BE2C (cell line): Measurements from ENCODE around the gene SHE.

ENCODE experiments used
- DNase-seq: peaks from one replicate; pipeline ENCODE4 v3.0.0-alpha.2; 2020
- H3K27me3 ChIP-seq: fragments of 250-450 bp; sonication (Bioruptor Pico); 2 replicates; pipeline ENCODE4 v1.5.1; 2020; ENCODE audit warnings: mild to moderate bottlenecking
- H3K36me3 ChIP-seq: fragments of 250-450 bp; sonication (Bioruptor Pico); 2 replicates; pipeline ENCODE4 v1.5.1; 2020; ENCODE audit warnings: mild to moderate bottlenecking
- H3K4me1 ChIP-seq: fragments of 250-450 bp; sonication (Bioruptor Pico); 2 replicates; pipeline ENCODE4 v1.5.1; 2020
- H3K4me3 ChIP-seq: 2 replicates; pipeline ENCODE4 v1.5.1; 2011; ENCODE audit warnings: low read depth, low read length
- H3K9me3 ChIP-seq: fragments of 250-450 bp; sonication (Bioruptor Pico); 2 replicates; pipeline ENCODE4 v1.5.1; 2020
- TF ChIP-seq, protein P1 (sequence below): IDR thresholded peaks from 2 replicates; pipeline ENCODE4 v1.5.1; 2012; ENCODE audit warnings: mild to moderate bottlenecking, low read depth, low read length

SHE gene

DNA sequence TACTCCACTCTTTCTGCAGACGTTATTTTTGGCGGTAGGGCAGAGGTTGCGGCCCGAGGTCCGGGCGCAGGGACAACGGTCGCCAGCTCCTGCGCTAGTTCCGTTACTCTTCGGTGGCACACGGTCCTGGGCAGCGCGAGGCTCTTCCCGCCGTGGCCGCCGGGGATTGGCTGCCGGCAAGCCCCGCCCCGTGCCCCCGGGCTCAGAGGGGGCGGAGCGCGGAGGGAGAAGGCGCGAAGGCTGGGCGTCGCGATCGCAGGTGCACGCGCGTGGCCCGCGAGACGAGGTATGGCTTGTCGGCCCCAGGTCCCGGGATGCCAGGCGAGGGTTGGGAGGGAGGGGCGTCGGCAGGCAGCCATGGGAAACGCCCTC lies 518 bp upstream of the SHE start:
- Histone ChIP-seq H3K4me3 (no peak overlapping the region), H3K9me3 (peaks cover 12% of the 10 kb centered on the region), H3K27me3 (peaks cover 73% of the 10 kb centered on the region), H3K36me3 (no peaks in the 10 kb centered on the region), H3K4me1 (no peaks in the 10 kb centered on the region)
- TF ChIP-seq, protein P1, sequence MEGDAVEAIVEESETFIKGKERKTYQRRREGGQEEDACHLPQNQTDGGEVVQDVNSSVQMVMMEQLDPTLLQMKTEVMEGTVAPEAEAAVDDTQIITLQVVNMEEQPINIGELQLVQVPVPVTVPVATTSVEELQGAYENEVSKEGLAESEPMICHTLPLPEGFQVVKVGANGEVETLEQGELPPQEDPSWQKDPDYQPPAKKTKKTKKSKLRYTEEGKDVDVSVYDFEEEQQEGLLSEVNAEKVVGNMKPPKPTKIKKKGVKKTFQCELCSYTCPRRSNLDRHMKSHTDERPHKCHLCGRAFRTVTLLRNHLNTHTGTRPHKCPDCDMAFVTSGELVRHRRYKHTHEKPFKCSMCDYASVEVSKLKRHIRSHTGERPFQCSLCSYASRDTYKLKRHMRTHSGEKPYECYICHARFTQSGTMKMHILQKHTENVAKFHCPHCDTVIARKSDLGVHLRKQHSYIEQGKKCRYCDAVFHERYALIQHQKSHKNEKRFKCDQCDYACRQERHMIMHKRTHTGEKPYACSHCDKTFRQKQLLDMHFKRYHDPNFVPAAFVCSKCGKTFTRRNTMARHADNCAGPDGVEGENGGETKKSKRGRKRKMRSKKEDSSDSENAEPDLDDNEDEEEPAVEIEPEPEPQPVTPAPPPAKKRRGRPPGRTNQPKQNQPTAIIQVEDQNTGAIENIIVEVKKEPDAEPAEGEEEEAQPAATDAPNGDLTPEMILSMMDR, result no peak
- no peak for DNase-seq

DNA sequence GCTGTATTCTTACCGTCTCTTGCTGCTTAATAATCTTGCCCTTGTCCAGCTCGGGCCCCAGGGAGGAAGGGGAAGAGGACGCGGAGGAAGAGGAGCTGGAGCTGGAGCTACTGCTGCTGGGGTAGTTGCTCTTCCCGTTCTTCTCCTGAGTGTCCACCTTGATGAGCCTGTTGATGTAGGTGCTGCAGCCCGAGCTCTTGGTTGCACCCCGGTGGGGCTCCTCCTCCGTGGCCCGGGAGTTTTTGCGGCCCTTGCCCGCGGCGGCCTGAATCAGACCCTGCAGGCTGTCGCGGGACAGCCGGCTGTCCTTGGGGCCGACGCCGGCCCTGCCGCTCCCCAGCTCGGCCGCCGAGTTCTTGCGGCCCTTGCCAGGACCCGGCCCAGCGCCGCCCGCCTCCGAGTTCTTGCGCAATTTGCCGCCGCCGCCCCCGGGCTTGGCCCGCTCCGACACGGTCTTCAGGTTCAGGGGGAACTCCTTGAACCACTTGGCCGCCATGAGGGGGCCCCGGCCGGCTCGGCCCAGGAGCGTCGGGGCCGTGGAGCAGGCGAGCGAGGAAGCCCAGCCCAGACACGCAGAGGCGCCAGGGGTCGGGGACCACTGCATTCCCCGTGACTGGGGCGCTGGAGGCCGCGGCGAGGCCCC lies 668 bp downstream of the SHE start:
- no peak for DNase-seq

DNA sequence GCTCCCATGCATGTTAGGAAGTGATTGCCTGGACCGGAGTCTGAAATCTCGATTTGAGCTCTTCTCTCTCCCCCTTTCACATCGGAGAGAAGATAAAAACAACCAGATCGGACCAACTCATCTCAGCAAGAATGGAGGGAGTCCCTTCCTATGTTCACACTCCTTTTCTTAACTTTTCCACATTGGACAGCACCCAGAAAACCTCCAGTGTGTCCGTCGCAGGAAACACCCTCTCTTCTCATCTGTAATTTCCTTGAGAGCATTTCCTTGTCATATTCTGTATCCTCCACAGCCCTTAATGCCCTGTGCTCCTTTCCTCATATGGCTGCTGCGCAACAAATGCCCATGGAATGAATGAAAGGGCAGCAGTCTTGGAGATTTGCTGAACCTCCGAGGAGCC lies 1.7 kb downstream of the SHE start:
- no peak for DNase-seq
- Histone ChIP-seq H3K27me3 (peaks cover 59% of the 10 kb centered on the region), H3K36me3 (no peaks in the 10 kb centered on the region), H3K9me3 (peaks cover 12% of the 10 kb centered on the region), H3K4me1 (no peaks in the 10 kb centered on the region), H3K4me3 (no peak overlapping the region)
- TF ChIP-seq, protein P1, result no peak

More for the DNA sequence above, 668 bp downstream of the SHE start:
- TF ChIP-seq, protein P1, result no peak
- Histone ChIP-seq H3K36me3 (no peaks in the 10 kb centered on the region), H3K4me3 (no peak overlapping the region), H3K9me3 (peaks cover 12% of the 10 kb centered on the region), H3K4me1 (no peaks in the 10 kb centered on the region), H3K27me3 (peaks cover 62% of the 10 kb centered on the region)

DNA sequence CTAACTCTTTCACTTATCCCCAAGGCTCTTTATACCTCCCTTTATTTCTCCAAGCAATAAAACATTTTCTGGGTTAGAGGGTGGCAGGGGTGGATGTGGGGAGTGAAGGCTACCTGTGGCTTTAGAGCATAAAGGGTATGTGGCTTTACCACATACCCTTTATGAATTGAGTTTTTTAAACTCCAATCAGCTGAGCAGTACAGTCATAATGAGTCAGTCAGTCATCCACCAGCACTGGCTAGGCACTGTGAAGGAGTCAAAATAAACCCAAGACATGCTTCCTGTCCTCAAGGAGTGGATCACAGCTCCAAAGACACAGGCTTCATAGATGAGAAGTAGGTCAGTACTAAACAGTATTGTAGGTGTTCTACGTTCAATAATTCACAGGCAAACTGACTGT lies 2.8 kb downstream of the SHE start:
- H3K27me3 ChIP-seq, result peaks cover 51% of the 10 kb centered on the region
- DNase-seq, result no peak

DNA sequence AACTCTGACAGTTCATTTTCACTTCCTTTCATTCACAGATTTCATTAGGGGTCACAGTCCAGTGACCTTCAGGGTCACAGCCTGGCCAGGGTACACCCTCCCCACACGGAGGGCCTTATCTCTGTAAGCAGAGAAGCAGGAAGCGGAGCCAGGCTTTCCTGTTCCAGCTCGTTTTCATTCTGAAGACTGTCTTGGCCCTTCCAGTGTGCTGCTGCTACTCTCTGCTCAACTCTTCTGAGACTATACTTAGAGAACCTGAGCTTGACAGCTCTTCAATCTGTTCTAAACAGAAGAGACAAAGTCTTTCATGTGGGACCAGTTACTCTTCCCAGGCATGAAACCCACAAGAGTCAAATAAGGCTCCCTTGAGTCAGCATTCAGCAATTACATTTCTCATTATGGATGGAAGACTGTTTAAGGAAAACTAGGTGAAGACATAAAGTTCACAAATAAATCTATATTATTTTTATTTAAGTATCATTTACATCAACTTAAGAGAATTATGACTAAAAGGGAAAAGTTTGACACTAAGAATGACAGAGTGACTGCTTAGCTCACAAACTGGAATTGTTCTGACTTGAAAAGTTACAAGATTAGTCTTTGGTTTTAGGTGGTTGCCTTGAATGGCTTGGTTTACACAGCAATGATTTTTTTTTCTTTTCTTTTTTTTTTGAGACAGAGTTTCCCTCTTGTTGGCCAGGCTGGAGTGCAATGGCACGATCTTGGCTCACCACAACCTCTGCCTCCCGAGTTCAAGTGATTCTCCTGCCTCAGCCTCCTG lies 5.0 kb downstream of the SHE start:
- no peak overlapping the region for H3K4me3 ChIP-seq
- H3K4me1 ChIP-seq, result no peaks in the 10 kb centered on the region
- no peaks in the 10 kb centered on the region for H3K36me3 ChIP-seq
- TF ChIP-seq, protein P1, result no peak
- DNase-seq, result no peak
- peaks cover 3% of the 10 kb centered on the region; the same call in 1 of the 2 replicates for H3K9me3 ChIP-seq
- peaks cover 28% of the 10 kb centered on the region for H3K27me3 ChIP-seq

More for the DNA sequence above, 2.8 kb downstream of the SHE start:
- no peaks in the 10 kb centered on the region for H3K4me1 ChIP-seq
- peaks cover 12% of the 10 kb centered on the region for H3K9me3 ChIP-seq
- H3K4me3 ChIP-seq, result no peak overlapping the region
- TF ChIP-seq, protein P1, result no peak
- H3K36me3 ChIP-seq, result no peaks in the 10 kb centered on the region

DNA sequence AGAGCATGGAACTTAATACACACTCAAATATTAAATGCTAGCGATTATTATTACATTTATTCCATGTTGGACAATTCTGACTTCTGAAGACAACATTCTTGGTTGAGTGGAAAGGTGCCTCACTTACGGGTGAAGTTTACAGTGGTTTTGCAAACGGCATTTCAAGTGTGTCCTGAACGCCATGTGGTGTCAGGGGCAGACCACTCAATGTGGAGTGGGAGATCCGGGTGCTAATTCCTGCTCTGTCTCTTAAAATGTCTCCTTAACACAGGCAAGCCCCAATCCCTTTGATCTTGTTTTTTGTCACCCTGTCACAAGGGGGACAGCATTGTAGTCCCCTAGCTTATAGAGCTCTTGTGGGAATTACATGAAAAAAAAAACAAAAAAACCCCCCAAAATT lies 5.8 kb downstream of the SHE start:
- Histone ChIP-seq H3K4me3 (no peak overlapping the region), H3K4me1 (no peaks in the 10 kb centered on the region), H3K36me3 (no peaks in the 10 kb centered on the region), H3K9me3 (no peaks in the 10 kb centered on the region), H3K27me3 (peaks cover 20% of the 10 kb centered on the region)
- no peak for DNase-seq
- TF ChIP-seq, protein P1, result no peak
